NCI-H146 treated with DMSO at 0.1 percent for 48 hours (cell line): ENCODE results near the gene ZNF280B.

Source experiments
- DNase-seq: peaks from one replicate; lab custom pipeline; 2025; ENCODE audit not compliant: unreplicated experiment; lab: John Stamatoyannopoulos, UW

ZNF280B gene, protein sequence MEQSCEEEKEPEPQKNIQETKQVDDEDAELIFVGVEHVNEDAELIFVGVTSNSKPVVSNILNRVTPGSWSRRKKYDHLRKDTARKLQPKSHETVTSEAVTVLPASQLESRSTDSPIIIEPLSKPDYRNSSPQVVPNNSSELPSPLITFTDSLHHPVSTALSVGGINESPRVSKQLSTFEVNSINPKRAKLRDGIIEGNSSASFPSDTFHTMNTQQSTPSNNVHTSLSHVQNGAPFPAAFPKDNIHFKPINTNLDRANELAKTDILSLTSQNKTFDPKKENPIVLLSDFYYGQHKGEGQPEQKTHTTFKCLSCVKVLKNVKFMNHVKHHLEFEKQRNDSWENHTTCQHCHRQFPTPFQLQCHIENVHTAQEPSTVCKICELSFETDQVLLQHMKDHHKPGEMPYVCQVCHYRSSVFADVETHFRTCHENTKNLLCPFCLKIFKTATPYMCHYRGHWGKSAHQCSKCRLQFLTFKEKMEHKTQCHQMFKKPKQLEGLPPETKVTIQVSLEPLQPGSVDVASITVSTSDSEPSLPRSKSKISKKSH

GRCh38 chr22:22508274-22509176, at the start of gene ZNF280B:
Gene ZNF280B (minus strand): TSS chr22:22508742. CDS start chr22:22489398, 19,344 bp downstream.
- DNase-seq = peak; percentile 56

DNA sequence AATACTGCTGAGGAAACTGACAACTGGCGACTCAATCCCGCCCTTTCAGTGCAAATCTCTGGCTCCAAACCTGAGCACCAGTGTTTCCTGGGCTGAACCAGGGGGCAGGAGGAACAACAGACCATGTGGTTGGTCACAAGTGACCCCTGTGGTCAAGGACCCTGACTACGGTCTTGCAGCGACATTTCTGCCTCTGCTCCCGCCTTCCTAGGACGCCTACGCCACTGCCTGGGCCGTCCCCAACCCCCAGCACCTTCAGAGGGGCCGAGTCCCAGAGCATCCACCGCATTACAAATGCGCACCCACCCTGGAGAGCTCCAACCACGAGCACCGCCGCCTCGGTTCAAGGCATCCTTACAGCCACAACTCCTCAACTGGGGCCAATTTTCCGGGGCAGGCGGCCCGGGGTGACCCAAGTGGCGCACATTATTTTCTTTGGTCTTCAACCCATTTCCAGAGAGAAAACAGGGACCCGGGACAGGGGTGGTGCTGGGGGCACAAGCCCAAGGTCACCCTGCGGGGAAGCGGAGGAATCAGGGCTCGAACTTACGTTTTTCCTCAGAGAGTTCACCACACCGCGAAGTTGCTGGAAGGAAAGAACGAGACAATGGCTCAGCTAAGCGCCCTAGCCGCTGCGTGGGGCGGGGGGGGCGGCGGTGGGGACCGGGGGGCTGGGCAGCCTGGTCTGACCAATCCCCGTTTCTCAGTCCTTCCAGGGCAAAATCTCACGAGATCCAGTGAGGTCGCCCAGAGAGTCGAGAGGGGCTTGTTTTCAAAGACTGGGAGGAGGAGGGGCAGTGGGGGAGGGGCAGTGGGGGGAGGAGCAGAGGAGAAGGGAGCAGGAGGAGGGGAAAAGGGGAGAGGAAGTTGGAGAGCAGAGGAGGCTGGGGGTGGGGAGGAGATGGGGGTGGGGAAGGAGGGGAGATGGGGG, 48.7 kb upstream of the ZNF280B start:
- no peak for DNase-seq

GRCh38 chr22:22556578-22556977, 48.0 kb upstream of the ZNF280B start:
- no peak for DNase-seq

- DNase-seq = no peak
Measured at GRCh38 chr22:22555596-22555995, 47.1 kb upstream of the ZNF280B start.

DNA sequence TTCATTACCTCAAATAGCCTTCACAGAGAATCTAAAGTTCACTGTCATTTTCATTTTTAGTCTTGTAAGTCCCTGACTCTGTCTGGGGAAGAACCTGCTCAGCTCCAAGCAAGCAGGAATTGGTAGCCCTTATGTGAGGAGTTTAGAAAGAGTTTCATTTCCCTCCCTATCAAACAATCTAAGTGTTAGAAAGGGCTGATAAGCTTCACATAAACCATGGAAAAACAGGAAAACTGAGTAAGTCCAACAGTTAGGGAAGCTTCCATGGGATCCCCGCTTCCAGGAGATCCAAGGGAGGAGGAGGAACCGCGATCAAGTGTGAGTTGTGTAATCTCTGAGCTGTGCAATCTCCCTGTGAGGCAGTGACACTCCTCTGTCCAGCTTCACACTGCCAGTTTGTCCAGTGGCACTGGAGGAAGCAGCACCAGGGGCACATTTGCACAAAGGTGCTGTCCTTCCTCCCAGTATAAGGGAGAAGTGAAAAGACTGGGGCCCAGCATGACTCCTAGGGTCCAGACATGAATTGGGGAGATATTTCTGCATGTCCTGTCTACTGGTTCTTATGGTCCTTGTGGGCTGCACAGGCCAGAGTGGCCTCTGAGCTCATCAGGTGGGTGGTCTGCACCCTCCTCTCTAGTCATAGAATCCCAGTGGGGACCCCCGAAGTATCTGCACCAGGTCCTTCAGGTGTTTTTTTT, 46.2 kb upstream of the ZNF280B start:
- no peak for DNase-seq

- DNase-seq = no peak
Measured at GRCh38 chr22:22553735-22554586, 45.4 kb upstream of the ZNF280B start.

GRCh38 chr22:22553141-22553540, 44.6 kb upstream of the ZNF280B start:
- DNase-seq = no peak

GRCh38 chr22:22552630-22553029, 44.1 kb upstream of the ZNF280B start:
- DNase-seq = peak; percentile 2

DNA sequence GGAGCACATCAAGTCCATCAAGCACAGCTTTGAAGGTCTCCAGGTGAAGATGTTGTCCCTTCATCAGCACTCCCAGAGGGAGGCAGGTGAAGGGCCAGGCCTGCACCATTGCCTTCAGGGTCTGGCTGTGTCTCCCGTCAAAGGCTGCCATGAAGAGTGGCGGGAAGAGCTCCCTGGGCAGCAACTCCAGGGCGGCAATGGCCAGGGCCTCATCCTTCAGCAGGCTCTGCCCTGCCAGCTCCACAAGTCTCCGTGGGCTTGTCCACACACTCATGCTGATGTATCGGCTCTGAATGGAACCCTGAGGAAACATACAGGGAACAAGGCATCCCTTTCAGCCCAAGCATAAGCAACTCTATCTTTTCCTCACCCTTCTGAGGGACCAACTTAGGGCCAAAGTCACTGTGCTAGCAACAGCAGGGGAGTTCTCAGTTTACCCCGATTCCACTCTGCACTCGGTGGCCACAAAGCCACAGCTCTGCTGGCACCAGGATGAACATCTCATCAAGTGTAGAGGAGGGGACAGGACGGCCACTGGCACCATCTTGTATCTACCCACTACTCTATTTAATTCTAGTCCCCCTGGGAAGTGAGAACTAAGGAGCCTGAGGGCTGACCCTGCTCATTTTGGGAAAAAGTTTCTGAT, 42.4 kb upstream of the ZNF280B start:
- DNase-seq = no peak

DNA sequence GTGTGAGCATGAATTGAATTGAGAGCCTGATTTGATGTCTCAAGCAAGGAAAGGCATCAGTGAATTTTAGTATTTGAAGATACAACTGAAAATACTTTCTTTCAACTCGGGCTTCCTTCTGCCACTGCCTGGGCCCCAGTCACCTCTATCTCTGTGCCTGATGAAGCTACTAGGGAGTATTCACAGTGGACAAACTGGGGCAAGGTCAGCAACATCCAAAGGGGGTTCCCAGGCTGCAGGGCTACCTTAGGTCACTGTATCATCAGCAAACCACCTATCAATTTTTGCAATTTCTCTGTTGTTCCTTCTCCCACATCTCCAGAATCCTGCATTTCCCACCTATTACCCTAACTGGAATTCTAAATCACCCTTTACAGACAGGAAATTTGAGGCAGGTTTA, 40.4 kb upstream of the ZNF280B start:
- DNase-seq = no peak

DNA sequence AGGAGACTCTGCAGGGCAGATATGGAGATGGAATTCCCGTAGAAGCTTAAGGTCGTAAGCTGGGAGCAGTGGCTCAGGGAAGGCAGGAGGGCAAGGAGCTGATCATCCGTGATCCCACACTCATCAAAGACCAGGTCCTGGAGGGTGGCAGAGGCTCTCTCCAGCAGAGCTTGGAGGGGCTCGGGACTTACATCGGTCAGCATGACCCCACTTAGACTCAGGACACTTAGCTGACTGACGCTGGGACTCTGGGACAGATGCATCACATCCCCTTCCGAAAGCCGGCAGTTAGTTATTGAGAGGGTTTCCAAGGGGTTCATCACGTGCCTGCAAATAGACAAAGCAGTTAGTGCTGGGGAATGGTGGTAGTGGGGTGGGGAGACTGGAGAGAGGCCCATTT, 39.8 kb upstream of the ZNF280B start:
- no peak for DNase-seq

GRCh38 chr22:22547692-22548300, 39.3 kb upstream of the ZNF280B start:
- DNase-seq = no peak

- DNase-seq = no peak
Measured at GRCh38 chr22:22547226-22547625, 38.7 kb upstream of the ZNF280B start.

DNA sequence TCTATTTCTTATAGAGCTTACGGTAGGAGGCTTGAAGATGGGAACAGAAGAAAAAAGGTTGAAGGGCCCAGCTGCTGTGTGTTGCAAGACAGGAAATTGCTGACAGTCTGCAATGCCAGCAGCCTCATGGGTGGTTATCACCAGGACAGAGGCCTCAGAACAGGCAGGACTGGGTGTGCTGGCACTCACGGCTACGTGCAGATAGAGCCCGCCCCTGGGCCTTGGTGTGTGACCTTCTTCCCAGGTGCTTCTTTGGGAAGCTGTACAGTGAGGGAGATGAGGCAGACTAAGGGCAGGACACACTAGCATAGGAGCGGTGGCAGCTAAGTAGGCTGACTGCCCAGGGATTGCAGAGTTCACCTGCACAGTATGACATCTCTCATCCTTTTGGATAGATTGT, 37.9 kb upstream of the ZNF280B start:
- no peak for DNase-seq

GRCh38 chr22:22545084-22545483, 36.5 kb upstream of the ZNF280B start:
- no peak for DNase-seq

- no peak for DNase-seq
Measured at GRCh38 chr22:22538226-22538989, 29.9 kb upstream of the ZNF280B start.

DNA sequence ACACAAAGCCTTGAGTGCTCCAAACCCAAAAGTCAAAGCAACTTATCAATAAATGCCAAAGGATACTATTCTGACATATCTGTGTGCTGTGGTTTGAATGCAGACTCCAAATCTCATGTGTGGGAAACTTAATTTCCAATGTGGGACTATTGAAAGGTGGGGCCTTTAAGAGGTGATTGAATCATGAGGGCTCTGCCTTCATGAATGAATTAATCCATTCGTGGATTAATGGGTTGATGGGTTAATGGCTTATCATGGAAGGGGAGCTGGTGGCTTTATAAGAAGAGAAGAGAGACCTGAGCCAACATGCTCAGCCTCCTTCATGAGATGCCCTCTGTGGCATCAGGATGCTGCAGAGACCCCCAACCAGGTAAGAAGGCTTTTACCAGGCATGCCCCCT, 28.4 kb upstream of the ZNF280B start:
- no peak for DNase-seq
